ENCODE measurements around the gene CCNE1.
"Not testable (repeated sequence)": the region's sequence is repeated elsewhere in the genome, so short reads cannot be mapped to it uniquely, and the experiment has no call there.

Gene CCNE1

DNA sequence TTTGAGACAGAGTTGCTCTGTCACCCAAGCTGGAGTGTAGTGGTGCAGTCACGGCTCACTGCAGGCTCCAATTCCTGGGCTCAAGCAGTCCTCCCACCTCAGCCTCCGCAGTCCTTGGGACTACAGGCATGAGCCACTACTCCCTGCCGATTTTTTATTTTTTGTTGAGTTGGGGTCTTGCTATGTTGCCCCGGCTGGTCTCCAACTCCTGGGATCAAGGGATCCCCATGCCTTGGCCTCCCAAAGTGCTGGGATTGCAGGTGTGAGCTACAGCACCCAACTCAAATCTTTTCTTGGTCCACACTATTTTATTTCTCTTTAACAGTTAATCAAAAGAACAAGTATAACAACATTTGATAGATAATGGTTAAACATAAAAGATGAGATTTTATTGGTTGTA lies 7.5 kb downstream of the CCNE1 start:
- no peak for DNase-seq

DNA sequence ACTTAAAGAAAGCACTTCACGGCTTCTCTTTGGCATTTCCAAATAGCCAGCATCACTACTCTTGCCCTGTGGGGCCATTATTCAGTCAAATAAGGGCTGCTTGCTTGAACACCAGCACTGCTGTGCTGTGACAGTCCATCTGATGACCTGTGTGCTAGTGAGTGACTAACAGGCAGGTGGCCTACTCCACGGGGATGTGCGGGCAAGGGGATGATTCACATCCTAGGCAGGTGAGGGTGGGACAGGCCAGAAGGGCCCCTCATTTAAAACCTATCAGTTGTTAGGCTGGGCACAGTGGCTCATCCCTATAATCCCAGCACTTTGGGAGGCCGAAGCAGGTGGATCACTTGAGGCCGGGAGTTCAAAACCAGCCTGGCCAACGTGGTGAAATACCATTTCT lies 8.2 kb downstream of the CCNE1 start:
- DNase-seq, result no peak

- no peak for DNase-seq
Measured at GRCh38 chr19:29823581-29824330, 12.0 kb downstream of the CCNE1 start.

GRCh38 chr19:29825263-29825662 lies 13.5 kb downstream of the CCNE1 start:
- DNase-seq, result not testable (repeated sequence)

- peak; percentile 29 for DNase-seq
Measured at GRCh38 chr19:29831041-29831548, 19.3 kb downstream of the CCNE1 start.

DNA sequence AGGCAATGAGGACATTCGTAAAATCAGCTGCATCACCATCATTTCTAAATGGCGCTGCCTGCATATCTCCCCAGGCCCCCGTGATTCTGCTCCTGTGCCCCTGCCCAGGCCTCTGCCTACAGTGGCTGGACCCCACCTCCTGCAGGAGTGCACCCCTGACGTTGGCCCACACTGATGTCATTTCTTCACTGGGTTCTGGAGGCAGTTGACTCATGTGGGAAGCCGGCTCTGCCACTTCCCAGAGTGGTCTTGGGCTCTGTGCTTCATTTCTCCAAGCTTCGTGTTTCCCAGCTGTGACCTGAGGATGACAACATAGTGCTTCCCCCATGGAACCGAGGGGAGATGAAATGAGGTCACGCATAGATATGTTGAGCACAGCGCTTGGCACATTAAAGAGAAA lies 19.9 kb downstream of the CCNE1 start:
- DNase-seq, result no peak

GRCh38 chr19:29832801-29833200 lies 21.0 kb downstream of the CCNE1 start:
- no peak for DNase-seq

DNA sequence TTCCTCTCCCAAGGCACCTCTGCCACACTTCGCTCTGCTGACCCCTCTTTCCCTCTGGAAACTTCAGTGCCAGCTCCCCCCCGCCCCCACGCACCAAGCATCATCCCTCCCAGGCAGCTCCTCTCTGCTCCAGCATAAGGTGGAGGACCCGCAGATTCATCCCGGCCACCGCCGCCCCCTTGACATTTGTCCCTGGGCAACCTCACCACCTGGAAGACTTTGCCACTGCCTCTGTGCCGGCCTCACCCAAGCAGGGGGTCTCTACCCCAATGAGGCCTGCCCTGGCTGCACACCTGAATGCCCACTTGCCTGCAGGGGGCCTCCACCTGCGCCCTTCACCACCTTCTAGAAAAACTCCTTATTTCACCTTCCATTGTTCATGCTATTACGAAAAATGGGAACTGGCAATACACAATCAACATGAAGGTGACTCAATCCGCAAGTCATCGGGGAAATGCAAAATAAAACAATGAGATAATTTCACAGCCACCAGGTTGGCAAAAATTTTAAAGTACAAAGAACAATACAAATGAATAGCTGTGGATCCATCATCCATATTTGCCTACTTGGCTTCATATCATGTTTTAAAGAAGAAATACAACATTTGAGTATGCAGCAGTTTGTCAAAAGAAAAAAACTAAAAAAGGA lies 21.9 kb downstream of the CCNE1 start:
- no peak for DNase-seq

DNA sequence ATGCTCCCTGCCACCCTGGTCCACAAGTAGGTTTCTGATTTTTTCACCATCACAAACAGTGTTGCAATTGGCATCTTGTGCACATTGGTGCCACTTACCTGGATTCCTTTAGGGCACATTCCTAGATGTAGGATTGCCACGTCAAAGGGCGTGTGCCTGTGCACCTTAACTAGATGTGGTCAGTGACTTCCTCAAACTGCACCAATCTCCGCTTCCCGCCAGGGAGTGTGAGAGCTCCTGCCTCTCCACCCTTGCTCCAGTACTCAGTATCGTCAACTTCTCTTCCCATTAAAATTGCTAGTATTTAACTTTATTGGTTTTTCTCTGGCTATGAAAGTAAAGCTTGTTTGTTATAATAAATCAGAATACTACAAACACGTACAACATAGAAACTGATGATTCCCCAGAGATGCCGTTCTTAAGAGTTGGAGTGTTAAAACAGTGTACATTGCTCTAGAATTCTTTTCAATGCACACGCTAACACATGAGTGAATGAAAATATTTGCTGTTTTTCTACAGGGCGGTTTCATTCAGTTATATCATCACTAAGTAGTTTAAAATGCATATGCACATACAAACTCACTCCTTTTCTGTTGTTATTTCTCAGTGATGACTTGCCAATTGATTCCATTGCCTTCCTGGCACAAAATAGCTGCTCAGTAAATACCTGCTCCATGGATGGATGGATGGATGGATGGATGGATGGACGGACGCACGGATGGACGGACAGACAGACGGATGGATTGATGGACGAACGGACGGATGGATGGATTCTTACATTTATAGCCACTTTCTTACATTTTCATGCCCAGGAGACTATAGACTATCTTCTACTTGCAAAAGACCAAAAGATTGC lies 23.4 kb downstream of the CCNE1 start:
- DNase-seq, result peak; percentile 33

DNA sequence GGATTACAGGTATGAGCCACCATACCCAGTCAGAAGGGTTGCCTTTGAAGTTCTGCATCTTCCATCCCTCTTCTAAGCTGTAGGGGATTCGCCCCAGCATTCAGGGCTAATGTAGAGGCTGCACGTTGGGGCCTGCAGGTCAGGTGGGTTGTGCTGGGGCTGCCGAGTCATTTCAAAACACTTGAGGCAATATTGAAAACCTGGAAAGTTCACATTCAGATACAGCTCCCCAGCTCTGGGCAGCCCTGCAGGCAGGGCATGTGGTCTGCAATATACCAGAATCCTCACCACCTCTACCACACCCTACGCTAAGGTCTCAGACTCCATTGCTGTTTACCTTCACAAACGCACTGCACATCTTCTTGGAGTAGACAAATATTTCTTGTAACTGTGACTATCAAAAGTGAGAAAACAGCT lies 24.6 kb downstream of the CCNE1 start:
- no peak for DNase-seq

DNA sequence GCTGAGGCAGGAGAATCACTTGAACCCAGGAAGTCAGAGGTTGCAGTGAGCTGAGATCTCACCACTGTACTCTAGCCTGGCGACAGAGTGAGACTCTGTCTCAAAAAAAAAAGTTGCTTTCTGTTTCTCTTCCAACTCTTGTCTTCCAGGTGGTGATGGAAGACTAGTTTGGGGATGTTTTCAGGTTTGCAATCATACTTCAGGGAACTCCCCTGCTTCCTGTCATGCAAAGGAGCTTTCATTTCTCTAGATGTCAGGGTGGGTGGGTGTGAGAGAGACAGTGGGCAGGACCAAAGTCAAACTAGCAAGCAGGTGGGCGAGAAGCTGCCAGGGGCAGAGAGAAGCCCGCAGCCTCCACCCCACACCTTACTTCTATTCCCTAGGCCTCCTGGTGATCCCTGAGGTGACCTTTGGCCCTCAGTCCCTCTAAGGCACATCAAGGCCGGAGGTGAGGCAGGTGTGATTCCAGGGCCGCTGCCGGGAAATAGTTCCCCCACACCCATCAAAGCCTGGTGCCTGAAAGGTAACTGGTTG lies 25.7 kb downstream of the CCNE1 start:
- DNase-seq, result no peak

DNA sequence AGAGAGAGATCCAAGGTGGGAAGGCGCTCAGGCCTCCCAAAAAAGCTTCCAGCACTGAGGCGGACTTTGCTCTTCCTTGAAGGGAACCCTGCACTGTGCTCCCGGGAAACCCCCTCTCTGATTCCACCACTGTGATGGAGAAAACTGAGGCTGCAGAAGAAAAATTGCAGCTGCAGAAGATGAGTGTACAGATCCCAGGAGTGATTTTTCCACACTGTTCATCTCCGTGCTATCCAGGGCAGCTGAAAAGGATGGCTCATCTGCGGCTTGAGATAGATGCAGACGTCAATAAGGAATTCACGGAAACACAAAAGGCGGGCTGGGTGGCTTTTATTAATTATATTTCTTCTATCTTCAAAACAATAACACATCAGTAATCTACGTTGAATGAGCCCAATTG lies 26.2 kb downstream of the CCNE1 start:
- DNase-seq, result no peak

GRCh38 chr19:29840066-29840950 lies 28.5 kb downstream of the CCNE1 start:
- DNase-seq, result no peak

DNA sequence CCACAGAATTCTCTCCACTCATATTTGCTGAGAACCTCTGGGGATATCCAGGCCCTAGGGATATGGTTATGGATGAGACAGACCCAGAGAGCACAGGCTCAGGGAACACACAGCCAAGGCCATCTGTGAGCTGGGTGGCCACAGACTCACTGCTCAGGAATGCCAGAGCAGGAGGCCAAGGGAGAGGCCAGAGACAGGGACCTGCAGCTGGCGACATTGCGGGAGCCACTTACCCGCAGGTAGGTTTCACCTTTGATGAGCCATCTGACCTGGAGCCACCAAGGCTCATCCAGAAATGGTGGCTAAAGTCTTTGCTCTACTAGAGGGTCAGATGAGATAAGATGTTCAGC lies 29.4 kb downstream of the CCNE1 start:
- DNase-seq, result no peak

DNA sequence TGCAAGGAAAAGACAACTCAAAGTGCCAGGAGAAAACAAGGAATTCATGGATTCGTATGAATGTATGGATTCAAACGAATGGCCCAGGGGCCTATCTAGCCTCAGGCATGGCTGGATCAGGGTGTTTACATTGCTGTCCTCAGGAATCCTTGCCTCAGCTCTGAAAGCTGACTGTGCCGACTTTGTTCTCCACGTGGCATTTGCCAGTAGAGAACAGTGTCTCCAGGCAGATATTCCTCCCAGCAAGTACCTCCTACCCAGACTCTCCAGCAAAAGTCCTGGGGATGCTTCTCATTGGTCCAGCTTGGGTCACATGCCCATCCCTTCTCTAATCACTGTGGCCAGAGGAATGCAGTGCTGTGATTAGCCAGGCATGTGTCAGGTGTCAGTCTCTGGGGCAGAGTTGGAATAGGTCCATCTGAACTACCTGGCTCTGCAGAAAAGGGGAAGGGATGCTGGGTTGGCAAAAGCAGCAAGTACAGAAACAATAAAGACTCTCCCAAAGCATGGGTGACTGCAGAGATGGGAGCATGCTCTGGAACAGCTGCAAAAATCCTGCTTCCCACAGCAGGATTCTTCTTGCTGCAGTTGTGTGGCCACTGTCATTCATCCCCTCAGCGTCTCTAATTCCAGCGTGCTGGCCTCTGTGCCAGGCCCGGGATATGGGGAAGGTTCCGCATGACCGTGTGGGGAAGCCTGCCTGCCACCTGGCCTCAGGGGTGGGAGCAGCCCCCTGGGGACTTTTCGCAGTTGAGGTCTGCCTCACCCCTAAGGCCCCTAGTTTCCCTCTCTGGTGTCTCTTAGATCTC lies 30.0 kb downstream of the CCNE1 start:
- DNase-seq, result peak; percentile 27

GRCh38 chr19:29842471-29843179 lies 30.8 kb downstream of the CCNE1 start:
- peak; percentile 34 for DNase-seq

GRCh38 chr19:29843180-29844051 lies 31.6 kb downstream of the CCNE1 start:
- DNase-seq, result peak; percentile 50

GRCh38 chr19:29844891-29845573 lies 33.2 kb downstream of the CCNE1 start:
- peak; percentile 97 for DNase-seq

GRCh38 chr19:29845574-29846176 lies 33.9 kb downstream of the CCNE1 start:
- DNase-seq, result peak; percentile 55

Measured in hematopoietic multipotent progenitor cell treated with erythropoietin and hydrocortisone succinate and interleukin-3 and kit ligand, for 4 days (in vitro differentiated cells).